Body of pancreas (tissue), 4 donors: ENCODE measurements around the gene GAB4. TPM values are rescaled to one million over a fixed set of nuclear protein-coding genes. Genes with fewer than 3 reads are reported as not detected.
"Not testable (repeated sequence)": the region's sequence is repeated elsewhere in the genome, so short reads cannot be mapped to it uniquely, and the experiment has no call there.

Experiments
- ATAC-seq: fragments of 150-250 bp; one replicate; pipeline ENCODE4 v1.9.1; 2016
- DNase-seq, 4 donors: peaks; one replicate each; pipeline ENCODE4 v3.0.0-alpha.2; 2019
- H3K27ac ChIP-seq, 4 donors: fragments of 200-600 bp; sonication (generic); 1 replicate in 3 of 4; 2 replicates in 1 of 4; pipeline versions ENCODE4 v1.5.1 to v1.6.1; 2016 to 2019; ENCODE audit warnings: mild to moderate bottlenecking in 1 of 4, mixed read lengths in 1 of 4, moderate library complexity in 1 of 4
- H3K27me3 ChIP-seq, 2 donors: fragments of 200-600 bp; sonication (generic); one replicate each; pipeline ENCODE4 v1.6.0; 2016; ENCODE audit warnings: mild to moderate bottlenecking in 1 of 2
- H3K36me3 ChIP-seq, 2 donors: fragments of 200-600 bp; sonication (generic); replicated peaks in 1 of 2; 2 replicates each; pipeline ENCODE4 v1.5.1; 2016; ENCODE audit warnings: low read depth in 2 of 2; ENCODE audit not compliant: insufficient read depth in 1 of 2
- H3K4me1 ChIP-seq: fragments of 200-600 bp; sonication (generic); one replicate; pipeline ENCODE4 v1.6.0; 2016
- H3K4me3 ChIP-seq, 2 donors: fragments of 200-600 bp; sonication (generic); 1 replicate in 1 of 2; 2 replicates in 1 of 2; pipeline ENCODE4 v1.5.1; 2016 to 2019
- H3K9me3 ChIP-seq, 3 donors: fragments of 200-600 bp; sonication (generic); 1 replicate in 2 of 3; 2 replicates in 1 of 3; pipeline ENCODE4 v1.5.1; 2016
- CTCF ChIP-seq, 7 experiments: fragments of 450-650 bp in 4 of 7; fragments of 200-600 bp in 3 of 7; sonication (generic) in 3 of 7; IDR thresholded peaks; one replicate each; pipeline ENCODE4 v1.5.1; 2016 to 2019; ENCODE audit warnings: antibody characterized with exemption in 7 of 7
- POLR2A ChIP-seq, 3 donors: fragments of 450-650 bp; IDR thresholded peaks; one replicate each; pipeline ENCODE4 v1.6.1; 2016; ENCODE audit warnings: antibody characterized with exemption in 3 of 3, mild to moderate bottlenecking in 2 of 3
- WGBS, 2 donors: methylation state at CpG; one replicate each; pipeline ENCODE4 v1.1.5; 2017; 5-methylcytosine and 5-hydroxymethylcytosine counted together
- intact Hi-C: fragments of 100-400 bp; cut with DNase I; formaldehyde crosslinking; loops from one replicate; pipeline ENCODE4 v1.15.1; 2023
- total RNA-seq, 2 donors: library from RNA; depleted of rRNA; stranded (reverse); fragments of >200 nt; gene quantifications; one replicate each; pipeline ENCODE4 v1.1.0, GENCODE V29; 2016

Gene GAB4
- total RNA-seq, 2 donors from 2014 or later: not detected

- WGBS, 2 donors: 44 to 76% methylated on average over 5 to 6 of the region's 6 CpGs
- H3K4me1 ChIP-seq, H3K4me3 ChIP-seq, H3K27ac ChIP-seq, H3K27me3 ChIP-seq, ATAC-seq, H3K36me3 ChIP-seq, H3K9me3 ChIP-seq, intact Hi-C loops, DNase-seq: not testable (repeated sequence)
These were observed 7.5 kb upstream of the GAB4 start for GRCh38 chr22:17015552-17015951.

- not testable (repeated sequence) for H3K4me1 ChIP-seq
These were observed 6.0 kb upstream of the GAB4 start for GRCh38 chr22:17014101-17014440.

GRCh38 chr22:17013396-17014100 lies 5.5 kb upstream of the GAB4 start:
- no peak for DNase-seq
- H3K9me3 ChIP-seq: no peaks in the 10 kb centered on the region
- 93 to 97% methylated on average over 2 of the region's 2 CpGs for WGBS, 2 donors
- H3K27me3 ChIP-seq: no peaks in the 10 kb centered on the region
- no peak overlapping the region for H3K4me3 ChIP-seq
- intact Hi-C loops: no loop called here
- no peak for ATAC-seq
- no peaks in the 10 kb centered on the region for H3K4me1 ChIP-seq
- no peaks in the 10 kb centered on the region for H3K36me3 ChIP-seq
- TF ChIP-seq CTCF (IDR thresholded peaks at IDR 0.05): no peak
- no peak for TF ChIP-seq POLR2A (IDR thresholded peaks at IDR 0.05)
- no peak overlapping the region for H3K27ac ChIP-seq

More at GRCh38 chr22:17014101-17014440, 6.0 kb upstream of the GAB4 start:
- intact Hi-C loops, H3K9me3 ChIP-seq, DNase-seq, H3K27me3 ChIP-seq, H3K36me3 ChIP-seq, ATAC-seq, H3K4me3 ChIP-seq, H3K27ac ChIP-seq: not testable (repeated sequence)
- 32 to 54% methylated on average over 3 of the region's 3 CpGs for WGBS, 2 donors

- H3K36me3 ChIP-seq: no peaks in the 10 kb centered on the region
- WGBS, 2 donors: 80 to 86% methylated on average over 1 to 4 of the region's 4 CpGs
- TF ChIP-seq CTCF (IDR thresholded peaks at IDR 0.05) (no peak), POLR2A (IDR thresholded peaks at IDR 0.05) (no peak)
- H3K4me3 ChIP-seq: no peak overlapping the region
- H3K4me1 ChIP-seq: no peaks in the 10 kb centered on the region
- DNase-seq: no peak
- no peaks in the 10 kb centered on the region for H3K9me3 ChIP-seq
- no peak overlapping the region for H3K27ac ChIP-seq
- intact Hi-C loops: no loop called here
- H3K27me3 ChIP-seq: no peaks in the 10 kb centered on the region
- ATAC-seq: no peak
These were observed 4.2 kb upstream of the GAB4 start for GRCh38 chr22:17012267-17012666.

- DNase-seq (no peak), ATAC-seq (no peak)
- 48 to 70% methylated on average over 9 of the region's 9 CpGs for WGBS, 2 donors
- TF ChIP-seq POLR2A (IDR thresholded peaks at IDR 0.05): no peak
- TF ChIP-seq CTCF (IDR thresholded peaks at IDR 0.05): no peak
- Histone ChIP-seq H3K4me1 (no peaks in the 10 kb centered on the region), H3K36me3 (no peaks in the 10 kb centered on the region), H3K4me3 (no peak overlapping the region), H3K9me3 (no peaks in the 10 kb centered on the region), H3K27ac (no peak overlapping the region), H3K27me3 (no peaks in the 10 kb centered on the region)
- intact Hi-C loops: no loop called here
These were observed 1.7 kb upstream of the GAB4 start for GRCh38 chr22:17009640-17010291.

DNA sequence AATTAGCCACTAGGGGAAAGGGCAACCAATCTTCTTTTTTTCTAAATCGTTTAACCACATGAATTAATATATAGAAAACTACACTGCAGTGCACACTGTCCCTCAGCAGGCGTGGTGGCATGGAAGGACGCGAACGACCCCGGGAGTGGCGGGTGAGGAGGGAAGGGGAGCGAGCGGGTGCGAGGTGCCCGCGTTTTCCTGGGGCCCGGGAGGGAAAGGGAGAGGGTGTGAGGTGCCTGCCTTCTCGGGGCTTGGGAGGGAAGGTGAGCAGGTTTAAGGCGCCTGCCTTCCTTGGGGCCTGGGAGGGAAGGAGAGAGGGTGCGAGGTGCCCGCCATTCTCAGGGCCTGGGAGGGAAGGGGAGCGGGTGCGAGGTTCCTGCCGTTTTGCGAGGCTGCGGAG lies 765 bp downstream of the GAB4 start:
- intact Hi-C loops: no loop called here
- Histone ChIP-seq H3K36me3 (no peaks in the 10 kb centered on the region), H3K27me3 (no peaks in the 10 kb centered on the region), H3K9me3 (no peaks in the 10 kb centered on the region), H3K4me1 (no peaks in the 10 kb centered on the region), H3K4me3 (no peak overlapping the region), H3K27ac (no peak overlapping the region)
- no peak for ATAC-seq
- TF ChIP-seq POLR2A (IDR thresholded peaks at IDR 0.05): no peak
- no peak for TF ChIP-seq CTCF (IDR thresholded peaks at IDR 0.05)
- WGBS, 2 donors: 10 to 13% methylated on average over 17 to 22 of the region's 22 CpGs
- DNase-seq: no peak
